Thyroid gland (tissue), 4 donors: ENCODE results near the gene RUVBL1.

Experiments
- CTCF ChIP-seq, 6 experiments: fragments of 200-600 bp in 3 of 6; fragments of 450-650 bp in 3 of 6; sonication (generic) in 3 of 6; IDR thresholded peaks; one replicate each; pipeline ENCODE4 v1.5.1; 2016 to 2019; ENCODE audit warnings: antibody characterized with exemption in 6 of 6, mild to moderate bottlenecking in 2 of 6, inconsistent platforms in 1 of 6, moderate library complexity in 1 of 6
- POLR2A ChIP-seq, 2 donors: fragments of 450-650 bp; IDR thresholded peaks; one replicate each; pipeline ENCODE4 v1.6.1; 2017; ENCODE audit warnings: antibody characterized with exemption in 2 of 2, mild to moderate bottlenecking in 2 of 2, moderate library complexity in 1 of 2

GRCh38 chr3:128123156-128123537 is 465 bp downstream of the RUVBL1 start:
- TF ChIP-seq CTCF (IDR thresholded peaks at IDR 0.05) (no peak), POLR2A (IDR thresholded peaks at IDR 0.05) (no peak)
